K562 (cell line): ENCODE results near the gene HELZ2. TPM values are rescaled to one million over a fixed set of nuclear protein-coding genes. Genes with fewer than 3 reads are reported as not detected.
A peak's percentile ranks its signal among the peaks of the same experiment; 100 is the strongest.

Experiments
- BCL6 ChIP-seq: fragments of 250-450 bp; sonication (Bioruptor Pico); IDR thresholded peaks from 2 replicates; pipeline ENCODE4 v1.4.0; 2020
- BCOR ChIP-seq: fragments of 450-650 bp; IDR thresholded peaks from 2 replicates; pipeline ENCODE4 v1.6.1; 2016
- CCNT2 ChIP-seq: IDR thresholded peaks from 2 replicates; pipeline ENCODE4 v1.6.1; 2011; ENCODE audit warnings: borderline replicate concordance, low read depth, mild to moderate bottlenecking, moderate library complexity, mixed read lengths, low read length; ENCODE audit not compliant: insufficient read length; ENCODE audit errors: extremely low read depth
- CHAMP1 ChIP-seq: fragments of 450-650 bp; IDR thresholded peaks from 2 replicates; pipeline ENCODE4 v1.6.1; 2016; ENCODE audit warnings: mild to moderate bottlenecking
- EP400 ChIP-seq: fragments of 450-650 bp; IDR thresholded peaks from 2 replicates; pipeline ENCODE4 v1.6.1; 2017; ENCODE audit warnings: antibody characterized with exemption, mild to moderate bottlenecking, moderate library complexity
- HES1 ChIP-seq: fragments of 450-650 bp; IDR thresholded peaks from 2 replicates; pipeline ENCODE4 v1.6.1; 2016; ENCODE audit warnings: low read depth, mild to moderate bottlenecking, moderate library complexity
- HMGN3 ChIP-seq: IDR thresholded peaks from 2 replicates; pipeline ENCODE4 v1.6.1; 2011; ENCODE audit warnings: borderline replicate concordance, low read depth, mild to moderate bottlenecking, mixed read lengths, low read length; ENCODE audit not compliant: insufficient read length; ENCODE audit errors: extremely low read depth
- IRF9 ChIP-seq: fragments of 450-650 bp; IDR thresholded peaks from 2 replicates; pipeline ENCODE4 v1.6.1; 2016; ENCODE audit warnings: missing biosample characterization, missing genetic modification characterization
- KDM4B ChIP-seq, 2 experiments: fragments of 450-650 bp in 1 of 2; sonication (generic) in 1 of 2; IDR thresholded peaks; 2 replicates each; pipeline ENCODE4 v1.6.1; 2016 to 2017; ENCODE audit warnings: borderline replicate concordance in 2 of 2, antibody characterized with exemption in 1 of 2, low read depth in 1 of 2, mild to moderate bottlenecking in 1 of 2
- MTA1 ChIP-seq: fragments of 450-650 bp; IDR thresholded peaks from 2 replicates; pipeline ENCODE4 v1.6.1; 2017; ENCODE audit warnings: borderline replicate concordance
- PHF8 ChIP-seq: fragments of 200-600 bp; sonication (generic); IDR thresholded peaks from 2 replicates; pipeline ENCODE4 v1.6.1; 2012; ENCODE audit warnings: mixed run types, mild to moderate bottlenecking, inconsistent platforms, low read length, moderate library complexity, borderline replicate concordance
- POLR2A ChIP-seq: fragments of 450-650 bp; conservative IDR thresholded peaks from 2 replicates; pipeline ENCODE4 v1.6.1; 2016
- POLR2G ChIP-seq: fragments of 200-400 bp; formaldehyde crosslinking; IDR thresholded peaks from 2 replicates; pipeline ENCODE4 v1.6.1; 2017; ENCODE audit warnings: low read depth, mild to moderate bottlenecking, antibody characterized with exemption, low read length, moderate library complexity
- RBFOX2 ChIP-seq: fragments of 200-400 bp; formaldehyde crosslinking; IDR thresholded peaks from 2 replicates; pipeline ENCODE4 v1.6.1; 2017; ENCODE audit warnings: low read depth, mild to moderate bottlenecking, low read length, moderate library complexity
- RCOR1 ChIP-seq, 2 experiments: IDR thresholded peaks; 2 replicates each; pipeline ENCODE4 v1.6.1; 2012; ENCODE audit warnings: low read depth in 2 of 2, low read length in 2 of 2, borderline replicate concordance in 1 of 2, improper control_type of control experiment in 1 of 2
- SAFB2 ChIP-seq: fragments of 200-400 bp; formaldehyde crosslinking; IDR thresholded peaks from 2 replicates; pipeline ENCODE4 v1.6.1; 2018; ENCODE audit warnings: borderline replicate concordance, low read length, low read depth, moderate library complexity; ENCODE audit not compliant: severe bottlenecking
- SIN3A ChIP-seq, 2 experiments: fragments of 150-350 bp in 1 of 2; IDR thresholded peaks; 2 replicates each; pipeline ENCODE4 v1.6.1; 2011 to 2016; ENCODE audit warnings: borderline replicate concordance in 2 of 2, low read depth in 2 of 2, low read length in 2 of 2, mild to moderate bottlenecking in 2 of 2, moderate library complexity in 2 of 2; ENCODE audit not compliant: control insufficient read depth in 1 of 2
- SMC3 ChIP-seq: conservative IDR thresholded peaks from 2 replicates; pipeline ENCODE4 v1.6.1; 2011; ENCODE audit warnings: low read depth, low read length, improper control_type of control experiment; ENCODE audit not compliant: insufficient read depth
- TFAP4 ChIP-seq: sonication (generic); formaldehyde crosslinking; IDR thresholded peaks from 2 replicates; pipeline ENCODE4 v1.8.0; 2022; ENCODE audit warnings: missing genetic modification reagents, mild to moderate bottlenecking, moderate library complexity, borderline replicate concordance
- THRAP3 ChIP-seq: fragments of 450-650 bp; IDR thresholded peaks from 2 replicates; pipeline ENCODE4 v1.6.1; 2016; ENCODE audit warnings: mild to moderate bottlenecking, inconsistent platforms, borderline replicate concordance
- ZBTB1 ChIP-seq: sonication (generic); formaldehyde crosslinking; IDR thresholded peaks from 2 replicates; pipeline ENCODE4 v1.8.1; 2023; ENCODE audit warnings: missing genetic modification reagents, low read depth, mild to moderate bottlenecking, borderline replicate concordance
- ZNF707 ChIP-seq: fragments of 250-450 bp; sonication (Bioruptor Pico); conservative IDR thresholded peaks from 2 replicates; pipeline ENCODE4 v1.8.0; 2022; ENCODE audit warnings: inconsistent platforms, mild to moderate bottlenecking, moderate library complexity
- ZSCAN29 ChIP-seq: fragments of 450-650 bp; IDR thresholded peaks from 2 replicates; pipeline ENCODE4 v1.6.1; 2017
- polyA plus RNA-seq, 8 experiments: library from polyadenylated mRNA; depleted of rRNA in 4 of 8; stranded (reverse) in 5 of 8; unstranded in 3 of 8; fragments of >200 nt; fragmentation: Nextera tagmentation in 2 of 8; fragmentation: Illumina TruSeq in 1 of 8; extraction: Ambion mirVana in 2 of 8; extraction: Trizol in 1 of 8; gene quantifications; 2 replicates each; pipeline versions ENCODE4 v1.2.1 to v1.2.3, GENCODE V29; 2011 to 2014; ENCODE audit warnings: inconsistent platforms in 1 of 8, missing spikeins in 1 of 8
- total RNA-seq, 7 experiments: library from RNA; depleted of rRNA in 6 of 7; stranded (reverse); fragments of >200 nt in 6 of 7; fragmentation: Illumina TruSeq in 2 of 7; extraction: Trizol in 2 of 7; gene quantifications; 2 replicates each; pipeline versions ENCODE4 v1.2.1 to v1.2.3, GENCODE V29; 2011 to 2021; ENCODE audit warnings: low replicate concordance in 1 of 7

HELZ2 gene
- total and polyA plus RNA-seq, 9 of the 15 experiments (the other 6 are each of a cell fraction or from before 2014, with no cell fraction given), result 0.03 to 7.8 (median 2.9) TPM; not detected in 1

- no peak for TF ChIP-seq ZNF707
- TF ChIP-seq BCOR, result no peak
- TF ChIP-seq POLR2G, result peak; percentile 55
- no peak for TF ChIP-seq ZSCAN29
- no peak for TF ChIP-seq CHAMP1
- no peak for TF ChIP-seq SAFB2
- TF ChIP-seq ZBTB1 (CRISPR knock-in tag), result no peak
- no peak for TF ChIP-seq BCL6
- TF ChIP-seq PHF8, result peak; percentile 56; the same call in 1 of the 2 replicates
- TF ChIP-seq TFAP4 (CRISPR knock-in tag), result peak; percentile 10; the same call in 1 of the 2 replicates
- TF ChIP-seq MTA1, result no peak
- no peak for TF ChIP-seq THRAP3
- TF ChIP-seq SIN3A (IDR thresholded peaks at IDR 0.05; ENCODE audit: borderline replicate concordance in 2 of 2, control insufficient read depth in 1 of 2, low read depth in 2 of 2, low read length in 2 of 2), result peak in 1 of 2 experiments; percentile 56; a peak in 1 of 4 replicates
- peak; percentile 59; the same call in 1 of the 2 replicates for TF ChIP-seq POLR2A
- TF ChIP-seq RCOR1 (IDR thresholded peaks at IDR 0.05; ENCODE audit: borderline replicate concordance in 1 of 2, low read depth in 2 of 2, low read length in 2 of 2), result no peak
- TF ChIP-seq RBFOX2, result peak; percentile 35
- TF ChIP-seq SMC3, result no peak
- peak; percentile 74 for TF ChIP-seq HMGN3
- no peak for TF ChIP-seq IRF9 (tag)
- no peak for TF ChIP-seq HES1
- 0 out of 4 replicates have a peak, but pooled peaks of 1 of the 2 experiments have one; percentile 25 for TF ChIP-seq KDM4B (IDR thresholded peaks at IDR 0.05; ENCODE audit: borderline replicate concordance in 2 of 2, low read depth in 1 of 2)
- TF ChIP-seq CCNT2, result peak; percentile 76
- no peak for TF ChIP-seq EP400
Measured at GRCh38 chr20:63553251-63553932, 20.6 kb downstream of the HELZ2 start (continued).
